ENCODE measurements around the gene OXTR. TPM values are rescaled to one million over a fixed set of nuclear protein-coding genes. Genes with fewer than 3 reads are reported as not detected.

Gene OXTR
- polyA plus RNA-seq, 1 donor from 2014 or later, result 1.7 TPM

DNA sequence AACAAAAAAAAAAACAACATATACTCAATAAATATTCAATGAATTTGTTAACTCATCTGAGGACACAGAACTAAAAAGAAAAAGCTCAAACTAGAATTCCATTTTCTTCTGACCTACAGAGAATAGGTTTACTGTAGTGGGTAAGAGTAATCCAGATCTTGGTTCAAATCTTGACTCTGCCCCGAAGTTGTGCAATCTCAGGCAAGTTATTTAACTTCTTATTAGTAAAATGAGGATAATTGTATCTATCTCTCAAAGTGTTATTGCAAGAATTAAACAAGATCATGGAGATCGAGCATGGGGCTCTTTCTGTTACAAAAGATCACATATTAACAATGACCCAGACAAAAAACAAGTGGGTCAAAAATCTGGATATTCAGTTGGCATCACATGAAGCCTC is 41.1 kb upstream of the OXTR start:
- Histone ChIP-seq H3K4me3 (ENCODE audit: low read length) (no peak overlapping the region), H3K9me2 (ENCODE audit: insufficient read depth, low read length) (no peaks in the 10 kb centered on the region), H3K79me2 (replicated peaks; ENCODE audit: insufficient read depth, low read length) (no peaks in the 10 kb centered on the region), H3K27me3 (ENCODE audit: insufficient read depth, low read depth, low read length) (no peaks in the 10 kb centered on the region), H4K20me1 (ENCODE audit: insufficient read depth) (no peaks in the 10 kb centered on the region), H3K9ac (ENCODE audit: low read length) (no peak overlapping the region), H3K36me3 (ENCODE audit: insufficient read depth, low read length) (no peaks in the 10 kb centered on the region), H2AFZ (ENCODE audit: low read depth, low read length) (no peak overlapping the region), H3K4me2 (ENCODE audit: low read length) (no peak overlapping the region), H3K9me3 (ENCODE audit: low read length) (no peaks in the 10 kb centered on the region), H3K27ac (ENCODE audit: low read length) (no peak overlapping the region), H3F3A (ENCODE audit: insufficient read depth, low read length, poor library complexity, severe bottlenecking) (no peaks in the 10 kb centered on the region)
- TF ChIP-seq EP300 (conservative IDR thresholded peaks at IDR 0.05; ENCODE audit: poor library complexity, severe bottlenecking) (no peak), RAD21 (conservative IDR thresholded peaks at IDR 0.05) (no peak), MXI1 (conservative IDR thresholded peaks at IDR 0.05; ENCODE audit: poor library complexity, severe bottlenecking) (no peak), EZH2 (IDR thresholded peaks at IDR 0.05; ENCODE audit: borderline replicate concordance, insufficient read depth, low read length, poor library complexity, severe bottlenecking) (no peak), POLR2AphosphoS5 (IDR thresholded peaks at IDR 0.05) (no peak), TAF1 (IDR thresholded peaks at IDR 0.05; ENCODE audit: low read depth) (no peak), SMC3 (conservative IDR thresholded peaks at IDR 0.05; ENCODE audit: poor library complexity) (no peak)
- TF ChIP-seq, protein P1, sequence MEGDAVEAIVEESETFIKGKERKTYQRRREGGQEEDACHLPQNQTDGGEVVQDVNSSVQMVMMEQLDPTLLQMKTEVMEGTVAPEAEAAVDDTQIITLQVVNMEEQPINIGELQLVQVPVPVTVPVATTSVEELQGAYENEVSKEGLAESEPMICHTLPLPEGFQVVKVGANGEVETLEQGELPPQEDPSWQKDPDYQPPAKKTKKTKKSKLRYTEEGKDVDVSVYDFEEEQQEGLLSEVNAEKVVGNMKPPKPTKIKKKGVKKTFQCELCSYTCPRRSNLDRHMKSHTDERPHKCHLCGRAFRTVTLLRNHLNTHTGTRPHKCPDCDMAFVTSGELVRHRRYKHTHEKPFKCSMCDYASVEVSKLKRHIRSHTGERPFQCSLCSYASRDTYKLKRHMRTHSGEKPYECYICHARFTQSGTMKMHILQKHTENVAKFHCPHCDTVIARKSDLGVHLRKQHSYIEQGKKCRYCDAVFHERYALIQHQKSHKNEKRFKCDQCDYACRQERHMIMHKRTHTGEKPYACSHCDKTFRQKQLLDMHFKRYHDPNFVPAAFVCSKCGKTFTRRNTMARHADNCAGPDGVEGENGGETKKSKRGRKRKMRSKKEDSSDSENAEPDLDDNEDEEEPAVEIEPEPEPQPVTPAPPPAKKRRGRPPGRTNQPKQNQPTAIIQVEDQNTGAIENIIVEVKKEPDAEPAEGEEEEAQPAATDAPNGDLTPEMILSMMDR (IDR thresholded peaks at IDR 0.05; ENCODE audit: poor library complexity, severe bottlenecking), result no peak
- TF ChIP-seq, protein P2, sequence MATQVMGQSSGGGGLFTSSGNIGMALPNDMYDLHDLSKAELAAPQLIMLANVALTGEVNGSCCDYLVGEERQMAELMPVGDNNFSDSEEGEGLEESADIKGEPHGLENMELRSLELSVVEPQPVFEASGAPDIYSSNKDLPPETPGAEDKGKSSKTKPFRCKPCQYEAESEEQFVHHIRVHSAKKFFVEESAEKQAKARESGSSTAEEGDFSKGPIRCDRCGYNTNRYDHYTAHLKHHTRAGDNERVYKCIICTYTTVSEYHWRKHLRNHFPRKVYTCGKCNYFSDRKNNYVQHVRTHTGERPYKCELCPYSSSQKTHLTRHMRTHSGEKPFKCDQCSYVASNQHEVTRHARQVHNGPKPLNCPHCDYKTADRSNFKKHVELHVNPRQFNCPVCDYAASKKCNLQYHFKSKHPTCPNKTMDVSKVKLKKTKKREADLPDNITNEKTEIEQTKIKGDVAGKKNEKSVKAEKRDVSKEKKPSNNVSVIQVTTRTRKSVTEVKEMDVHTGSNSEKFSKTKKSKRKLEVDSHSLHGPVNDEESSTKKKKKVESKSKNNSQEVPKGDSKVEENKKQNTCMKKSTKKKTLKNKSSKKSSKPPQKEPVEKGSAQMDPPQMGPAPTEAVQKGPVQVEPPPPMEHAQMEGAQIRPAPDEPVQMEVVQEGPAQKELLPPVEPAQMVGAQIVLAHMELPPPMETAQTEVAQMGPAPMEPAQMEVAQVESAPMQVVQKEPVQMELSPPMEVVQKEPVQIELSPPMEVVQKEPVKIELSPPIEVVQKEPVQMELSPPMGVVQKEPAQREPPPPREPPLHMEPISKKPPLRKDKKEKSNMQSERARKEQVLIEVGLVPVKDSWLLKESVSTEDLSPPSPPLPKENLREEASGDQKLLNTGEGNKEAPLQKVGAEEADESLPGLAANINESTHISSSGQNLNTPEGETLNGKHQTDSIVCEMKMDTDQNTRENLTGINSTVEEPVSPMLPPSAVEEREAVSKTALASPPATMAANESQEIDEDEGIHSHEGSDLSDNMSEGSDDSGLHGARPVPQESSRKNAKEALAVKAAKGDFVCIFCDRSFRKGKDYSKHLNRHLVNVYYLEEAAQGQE (IDR thresholded peaks at IDR 0.05; ENCODE audit: borderline replicate concordance), result no peak

DNA sequence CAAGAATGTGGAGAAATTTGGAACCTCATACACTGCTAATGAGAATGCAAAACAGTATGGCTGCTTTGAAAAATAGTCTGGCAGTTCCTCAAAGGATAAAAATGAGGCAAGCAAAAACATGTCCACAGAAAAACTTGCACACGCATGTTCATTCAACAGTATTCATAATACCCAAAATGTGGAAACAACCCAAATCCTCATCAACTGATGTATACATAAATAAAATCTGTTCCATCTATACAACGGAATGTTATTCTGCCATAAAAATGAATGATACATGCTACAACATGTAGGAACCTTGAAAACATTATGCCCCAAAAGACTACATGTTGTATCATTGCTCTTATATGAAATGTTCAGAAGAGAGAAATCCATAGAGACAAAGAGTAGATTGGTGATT is 36.4 kb upstream of the OXTR start:
- Histone ChIP-seq H3K9me3 (ENCODE audit: low read length) (no peaks in the 10 kb centered on the region), H4K20me1 (ENCODE audit: insufficient read depth) (no peaks in the 10 kb centered on the region), H3F3A (ENCODE audit: insufficient read depth, low read length, poor library complexity, severe bottlenecking) (no peaks in the 10 kb centered on the region), H3K4me2 (ENCODE audit: low read length) (no peak overlapping the region), H3K27ac (ENCODE audit: low read length) (no peak overlapping the region), H3K27me3 (ENCODE audit: insufficient read depth, low read depth, low read length) (no peaks in the 10 kb centered on the region), H2AFZ (ENCODE audit: low read depth, low read length) (no peak overlapping the region), H3K9me2 (ENCODE audit: insufficient read depth, low read length) (no peaks in the 10 kb centered on the region), H3K4me3 (ENCODE audit: low read length) (no peak overlapping the region), H3K79me2 (replicated peaks; ENCODE audit: insufficient read depth, low read length) (no peaks in the 10 kb centered on the region), H3K36me3 (ENCODE audit: insufficient read depth, low read length) (no peaks in the 10 kb centered on the region), H3K9ac (ENCODE audit: low read length) (no peak overlapping the region)
- TF ChIP-seq EP300 (conservative IDR thresholded peaks at IDR 0.05; ENCODE audit: poor library complexity, severe bottlenecking), result no peak
- no peak for TF ChIP-seq EZH2 (IDR thresholded peaks at IDR 0.05; ENCODE audit: borderline replicate concordance, insufficient read depth, low read length, poor library complexity, severe bottlenecking)
- TF ChIP-seq RAD21 (conservative IDR thresholded peaks at IDR 0.05), result no peak
- TF ChIP-seq, protein P1 (IDR thresholded peaks at IDR 0.05; ENCODE audit: poor library complexity, severe bottlenecking), result no peak
- TF ChIP-seq MXI1 (conservative IDR thresholded peaks at IDR 0.05; ENCODE audit: poor library complexity, severe bottlenecking), result no peak
- no peak for TF ChIP-seq SMC3 (conservative IDR thresholded peaks at IDR 0.05; ENCODE audit: poor library complexity)
